GM21576 (cell line): ENCODE measurements around the gene FAM219B.
A peak's percentile ranks its signal among the peaks of the same experiment; 100 is the strongest.
"Not testable (repeated sequence)": the region's sequence is repeated elsewhere in the genome, so short reads cannot be mapped to it uniquely, and the experiment has no call there.

Experiments used
- ATAC-seq: cut with Tn5 transposase; IDR thresholded peaks from one replicate; pipeline ENCODE4 v1.9.1; 2021; ENCODE audit warnings: mild to moderate bottlenecking, moderate library complexity; ENCODE audit not compliant: unreplicated experiment

FAM219B gene, protein sequence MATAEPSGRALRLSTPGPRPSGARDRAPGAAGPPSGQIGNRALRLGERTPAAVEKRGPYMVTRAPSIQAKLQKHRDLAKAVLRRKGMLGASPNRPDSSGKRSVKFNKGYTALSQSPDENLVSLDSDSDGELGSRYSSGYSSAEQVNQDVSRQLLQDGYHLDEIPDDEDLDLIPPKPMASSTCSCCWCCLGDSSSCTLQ

DNA sequence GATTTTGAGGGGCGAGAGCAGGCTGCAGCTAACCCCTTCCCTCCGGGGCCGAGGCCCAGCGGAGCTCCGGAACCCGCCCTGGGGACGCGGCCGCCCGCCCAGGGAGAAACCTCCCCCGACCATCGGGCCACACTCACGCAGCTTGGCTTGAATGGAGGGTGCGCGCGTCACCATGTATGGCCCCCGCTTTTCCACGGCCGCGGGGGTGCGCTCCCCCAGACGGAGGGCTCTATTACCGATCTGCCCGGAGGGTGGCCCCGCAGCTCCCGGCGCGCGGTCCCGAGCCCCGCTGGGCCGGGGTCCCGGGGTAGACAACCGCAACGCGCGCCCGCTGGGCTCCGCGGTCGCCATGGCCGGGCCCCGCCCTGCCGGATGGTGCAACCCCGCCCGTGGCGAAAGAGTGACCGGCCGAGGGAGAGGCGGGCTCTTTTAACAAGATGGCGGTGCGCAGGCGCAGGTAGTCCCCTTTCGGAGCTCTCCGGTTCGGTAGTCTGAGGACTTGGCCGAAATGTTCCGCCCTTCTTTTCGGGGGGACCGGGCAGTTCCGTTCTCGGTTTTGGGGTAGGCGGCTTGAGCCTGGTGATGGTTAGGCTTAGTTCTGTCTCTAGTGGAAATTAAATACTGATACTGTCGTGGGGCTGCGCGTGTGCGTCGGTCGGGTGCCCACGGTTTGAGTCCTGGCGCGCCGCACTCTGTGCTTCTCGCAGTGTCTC, at the start of gene FAM219B:
Gene FAM219B, minus strand, starts transcription at position 402 of the 713 bp plus-strand sequence. Its CDS starts 51 bp downstream, at position 351.
- ATAC-seq: peak; percentile 80

DNA sequence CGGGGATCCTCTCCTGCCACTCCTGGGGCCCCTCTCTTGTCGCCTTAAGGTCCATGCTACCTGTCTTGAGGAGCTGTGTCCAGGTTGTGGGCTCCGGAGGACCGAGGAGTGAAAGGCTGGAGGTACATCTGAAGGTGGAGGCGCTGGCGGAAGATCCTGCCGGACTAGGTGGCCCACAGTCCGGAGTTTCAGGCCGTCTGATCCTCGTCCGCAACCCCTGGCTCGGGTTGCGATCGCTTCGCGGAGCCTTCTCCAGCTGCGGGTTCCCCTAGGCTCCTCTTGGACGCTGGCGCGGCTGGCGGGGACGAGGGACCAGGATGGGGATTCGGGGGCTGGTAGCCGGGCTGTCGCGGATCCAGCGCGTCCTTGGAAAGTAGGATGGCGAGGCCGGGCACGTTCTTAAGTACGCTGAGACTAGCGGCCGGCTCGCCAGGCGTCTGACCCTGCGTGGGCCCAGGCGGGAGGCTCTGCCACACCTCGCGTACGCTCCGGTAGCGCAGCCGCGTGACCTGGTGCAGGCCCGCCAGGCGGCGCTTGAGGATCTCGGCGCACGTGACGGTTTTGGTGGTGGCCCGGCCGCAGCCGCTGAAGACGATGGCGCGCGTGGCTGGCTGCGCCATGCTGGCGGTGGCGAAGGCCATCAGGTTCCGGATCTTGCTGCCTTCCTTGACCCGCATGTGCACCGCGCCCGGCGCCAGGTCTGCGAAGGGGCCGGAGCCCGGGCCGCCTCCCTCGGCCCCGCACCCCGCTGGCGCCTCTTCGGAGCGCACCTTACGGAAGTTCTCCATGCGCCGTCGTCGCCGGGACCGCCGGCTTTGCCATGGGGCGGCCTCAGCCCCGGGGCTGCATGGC, 49.4 kb upstream of the FAM219B start:
- ATAC-seq: peak; percentile 27

DNA sequence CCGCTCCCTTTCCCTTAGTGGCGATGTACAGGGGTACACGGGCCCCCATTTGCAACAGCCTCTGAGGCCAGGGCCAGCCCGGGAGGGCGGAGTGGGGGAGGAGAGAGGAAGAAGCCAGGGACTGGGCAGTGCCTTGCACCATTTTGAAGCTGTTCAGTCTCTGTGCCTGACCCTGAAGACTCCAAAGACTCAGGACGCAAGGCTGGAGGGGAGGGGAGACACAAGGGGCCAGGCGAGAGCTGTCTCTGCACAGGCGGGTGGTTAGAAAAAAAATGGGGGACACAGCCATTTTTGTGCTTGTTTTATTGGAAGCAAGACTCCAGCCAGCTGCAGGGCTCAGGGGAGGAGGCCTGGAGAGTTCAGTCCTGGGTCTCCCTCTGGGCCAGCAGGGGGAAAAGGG, 48.4 kb upstream of the FAM219B start:
- no peak for ATAC-seq

DNA sequence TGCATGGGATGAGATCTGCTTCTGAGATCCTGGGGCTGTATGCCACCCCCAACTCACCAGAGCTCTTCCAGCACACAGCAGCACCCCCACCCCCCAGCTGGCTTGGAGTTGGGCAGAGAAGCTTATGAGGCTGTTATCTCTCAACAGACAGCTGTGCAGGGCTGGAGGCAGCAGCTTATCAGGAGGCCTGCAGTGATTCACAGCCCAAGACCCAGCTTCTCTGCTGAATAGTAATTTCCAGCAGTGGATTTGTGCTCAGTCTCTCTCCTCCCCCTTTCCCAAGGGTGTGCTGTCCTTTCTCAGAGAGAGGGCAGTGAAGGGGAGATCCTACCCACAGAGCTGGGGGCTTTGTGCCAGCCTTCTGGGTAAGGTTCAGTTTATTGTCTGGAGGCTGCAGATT, 47.9 kb upstream of the FAM219B start:
- ATAC-seq: no peak

DNA sequence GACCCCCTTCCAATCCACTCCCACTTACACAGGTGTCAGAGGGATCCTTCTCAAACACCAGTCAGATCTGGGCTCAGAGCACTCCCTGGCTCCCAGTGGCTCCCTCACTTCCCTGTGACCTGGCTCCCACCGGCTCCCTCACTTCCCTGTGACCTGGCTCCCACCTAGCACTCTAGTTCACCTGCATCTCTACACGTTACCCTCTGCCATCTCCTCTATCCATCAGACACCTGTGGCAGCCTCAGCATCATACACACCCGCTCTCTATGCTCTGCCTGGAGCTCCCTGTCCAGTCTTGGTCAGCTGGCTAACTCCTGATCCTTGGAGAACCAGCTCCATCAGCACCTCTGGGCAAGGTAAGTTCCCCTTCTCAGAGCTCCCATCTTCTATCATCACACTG, 44.4 kb upstream of the FAM219B start:
- no peak for ATAC-seq

DNA sequence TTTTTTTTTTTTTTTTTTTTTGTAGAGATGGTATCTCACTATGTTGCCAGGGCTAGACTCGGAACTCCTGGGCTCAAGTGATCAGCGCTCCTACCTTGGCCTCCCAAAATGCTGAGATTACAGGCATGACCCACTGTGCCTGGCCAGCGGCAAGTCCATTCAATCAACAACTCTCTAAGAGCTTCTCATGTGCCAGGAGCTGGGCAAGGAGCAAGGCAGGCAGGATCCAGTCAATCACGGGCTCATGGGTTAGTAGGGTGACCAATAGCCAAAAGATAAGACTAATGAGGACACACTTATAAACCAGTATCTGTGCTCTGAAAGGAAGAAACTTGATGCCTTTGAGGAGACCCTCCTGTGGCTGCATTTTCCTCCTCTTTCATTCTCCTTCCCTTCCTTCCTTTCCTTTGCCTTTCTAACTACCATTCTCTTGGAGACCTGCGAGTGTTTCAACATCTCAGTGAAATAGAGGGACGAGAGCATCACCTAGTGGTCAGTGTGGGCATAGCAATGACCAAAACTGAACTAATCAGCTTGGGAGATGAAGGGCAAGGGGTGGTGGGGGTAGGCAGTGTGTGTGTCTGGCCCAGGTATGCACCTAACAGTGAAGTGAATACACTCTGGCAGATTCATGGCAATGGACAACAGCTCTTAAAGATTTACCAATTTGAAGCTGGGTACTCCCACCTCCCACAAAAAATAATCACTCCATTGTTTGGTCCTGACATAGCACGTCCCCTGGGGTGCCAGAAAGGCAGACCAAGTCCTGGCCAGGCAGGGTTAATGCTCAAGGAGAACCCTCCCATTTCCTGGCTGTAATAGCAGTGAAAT, 43.6 kb upstream of the FAM219B start:
- no peak for ATAC-seq

DNA sequence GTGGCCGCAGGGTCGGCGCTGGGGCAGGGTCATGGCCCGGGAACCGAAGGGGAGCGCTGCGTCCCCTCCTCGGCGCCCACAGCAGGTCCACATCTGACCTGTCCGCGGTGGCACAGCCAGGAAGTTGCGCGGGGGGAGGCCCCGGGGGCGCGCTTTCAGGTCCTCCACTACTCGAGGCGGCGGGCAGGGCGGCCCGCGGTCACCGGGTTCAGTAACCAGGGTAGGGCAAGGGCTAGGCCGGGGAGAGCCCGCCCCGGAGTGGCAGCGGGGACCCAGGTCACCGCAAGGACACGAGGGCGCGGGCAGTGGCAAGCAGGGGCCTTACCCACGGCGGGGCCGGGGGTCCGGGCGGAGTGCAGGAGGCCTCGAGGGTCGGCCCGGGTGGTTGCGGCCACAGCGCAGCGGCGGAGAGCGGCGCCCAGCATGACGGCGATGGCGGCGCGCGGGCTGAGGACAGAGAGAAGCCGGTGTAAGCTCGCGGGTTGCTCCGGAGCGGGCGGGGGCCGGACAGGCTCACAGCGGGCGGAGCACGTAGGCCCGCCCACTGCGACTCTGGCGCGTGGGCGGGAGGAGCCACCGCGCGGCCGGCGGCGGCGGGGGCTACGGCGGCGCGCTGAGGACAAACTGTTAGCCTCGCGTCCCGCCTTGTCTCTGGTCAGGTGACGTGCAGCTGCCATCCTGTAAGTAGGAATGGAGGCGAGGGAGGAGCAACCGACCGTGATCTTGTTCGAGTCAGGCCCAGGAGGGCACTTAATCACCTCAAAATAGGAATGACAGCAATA, 31.1 kb upstream of the FAM219B start, which contains the start of gene COX5A:
Gene COX5A, minus strand, starts transcription at position 484 of the 782 bp plus-strand sequence. Its CDS starts 59 bp downstream, at position 425.
- ATAC-seq: peak; percentile 87

DNA sequence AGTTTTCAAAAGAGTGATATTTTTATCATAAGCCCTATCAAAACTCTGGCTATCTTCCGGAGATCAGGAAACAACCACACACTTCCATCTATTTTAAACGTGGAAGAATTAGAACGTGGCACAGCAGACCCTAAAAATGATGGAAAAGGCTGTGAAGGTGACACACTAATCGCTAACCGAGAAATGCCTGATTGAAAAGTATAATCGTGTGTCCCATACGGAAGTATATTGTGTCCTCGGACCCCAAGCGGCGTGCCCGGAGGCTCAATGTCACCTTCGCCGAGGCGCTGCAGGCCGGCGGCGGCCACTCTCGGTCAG, 30.6 kb upstream of the FAM219B start:
- no peak for ATAC-seq

DNA sequence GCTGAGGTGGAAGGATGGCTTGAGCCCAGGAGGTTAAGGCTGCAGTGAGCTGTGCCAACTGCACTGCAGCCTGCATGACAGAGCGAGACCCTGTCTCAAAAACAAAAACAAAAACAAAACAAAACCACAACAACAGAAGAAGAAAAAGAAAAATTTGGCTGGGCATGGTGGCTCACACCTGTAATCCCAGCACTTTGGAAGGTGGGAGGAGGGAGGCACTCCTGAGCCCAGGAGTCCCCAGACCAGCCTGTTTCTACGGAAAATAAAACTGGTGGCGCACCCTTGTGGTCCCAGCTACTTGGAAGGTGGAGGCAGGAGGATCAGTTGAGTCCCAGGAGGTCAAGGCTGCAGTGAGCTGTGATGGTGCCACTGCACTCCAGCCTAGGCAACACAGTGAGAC, 28.5 kb upstream of the FAM219B start:
- not testable (repeated sequence) for ATAC-seq

DNA sequence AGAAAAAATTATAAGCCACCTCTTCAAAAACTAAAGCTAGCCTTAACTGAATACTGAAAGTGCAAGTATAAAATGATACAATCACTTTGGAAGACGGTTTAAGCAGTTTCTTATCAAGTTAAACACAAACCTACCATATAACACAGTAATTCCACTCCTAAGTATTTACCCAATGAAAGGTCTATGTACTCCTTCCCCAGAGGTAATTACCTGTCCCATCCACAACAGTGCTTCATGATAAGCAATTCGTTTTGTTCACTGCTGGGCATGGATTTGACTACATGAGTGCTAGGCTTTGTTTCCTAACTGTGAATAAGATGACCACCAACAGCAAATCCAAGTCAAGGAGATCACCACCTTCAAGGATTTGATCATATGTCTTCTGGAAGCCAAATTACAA, 26.9 kb upstream of the FAM219B start:
- ATAC-seq: no peak

DNA sequence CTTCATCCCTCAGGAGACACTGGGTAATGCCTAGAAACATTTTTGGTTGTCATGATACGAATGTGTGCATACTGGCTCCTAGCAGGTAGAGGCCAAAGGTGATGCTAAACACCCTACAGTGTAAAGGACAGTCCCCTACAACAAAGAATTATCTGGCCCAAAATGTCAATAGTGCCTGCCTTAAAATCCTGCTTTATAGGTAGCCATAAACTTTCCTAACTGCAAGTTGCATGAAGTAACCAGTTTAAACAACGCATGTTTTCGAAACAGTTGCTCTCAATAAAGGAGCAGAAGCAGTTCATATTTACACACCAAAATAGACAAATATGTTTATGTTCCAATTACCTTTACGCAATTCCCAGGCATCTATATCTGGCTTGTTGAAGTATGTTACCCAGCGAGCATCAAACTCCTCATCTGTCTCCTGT, 22.1 kb upstream of the FAM219B start:
- no peak for ATAC-seq

DNA sequence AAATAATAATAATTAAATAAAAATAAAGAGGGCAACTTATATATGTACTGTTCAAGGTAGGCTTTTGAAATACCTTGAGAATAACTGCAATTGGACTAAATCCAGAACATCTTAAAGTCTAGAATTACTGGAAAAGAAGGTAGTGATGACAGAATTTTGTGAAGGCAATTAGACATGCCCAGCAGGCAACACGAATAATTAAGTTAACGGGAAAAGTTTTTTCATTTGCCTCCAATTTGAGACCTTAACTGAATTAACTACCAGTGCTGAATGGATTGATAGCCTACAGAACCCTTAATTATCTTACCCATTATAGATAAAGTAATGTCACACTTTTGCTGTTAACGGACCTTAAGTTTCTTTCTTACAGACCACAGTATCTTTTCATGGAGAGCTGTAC, 17.9 kb upstream of the FAM219B start:
- ATAC-seq: no peak

DNA sequence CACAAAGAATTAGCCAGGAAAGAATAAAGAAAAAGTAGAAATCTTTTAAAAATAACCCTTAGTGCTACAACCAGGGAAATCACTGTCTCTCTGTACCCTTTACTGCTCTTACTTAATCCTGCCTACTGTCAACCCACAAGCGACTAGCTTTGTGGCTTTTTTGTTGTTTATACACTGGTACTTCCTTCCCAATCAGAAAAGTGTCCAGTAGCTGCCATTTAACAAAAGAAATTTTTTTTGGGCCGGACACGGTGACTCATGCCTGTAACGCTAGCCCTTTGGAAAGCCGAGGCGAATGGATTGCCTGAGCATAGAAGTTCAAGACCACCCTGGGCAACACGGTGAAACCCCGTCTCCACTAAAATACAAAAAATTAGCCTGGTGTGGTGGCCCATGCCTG, 13.8 kb upstream of the FAM219B start:
- ATAC-seq: no peak

DNA sequence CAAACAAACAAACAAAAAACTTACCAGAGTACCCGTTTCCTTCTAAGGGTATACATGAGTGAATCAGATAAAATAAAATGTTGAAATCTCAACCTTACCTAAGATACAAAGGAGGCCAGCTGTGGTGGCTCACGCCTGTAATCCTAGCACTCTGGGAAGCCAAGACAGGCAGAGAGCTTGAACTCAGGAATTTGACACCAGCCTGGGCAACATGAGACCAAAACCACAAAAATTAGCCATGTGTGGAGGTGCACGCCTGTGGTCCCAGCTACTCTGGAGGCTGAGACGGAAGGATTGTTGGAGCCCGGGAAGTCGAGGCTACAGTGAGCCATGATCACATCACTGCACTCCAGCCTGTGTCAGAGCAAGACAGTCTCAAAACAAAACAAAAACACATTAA, 11.0 kb upstream of the FAM219B start:
- no peak for ATAC-seq

DNA sequence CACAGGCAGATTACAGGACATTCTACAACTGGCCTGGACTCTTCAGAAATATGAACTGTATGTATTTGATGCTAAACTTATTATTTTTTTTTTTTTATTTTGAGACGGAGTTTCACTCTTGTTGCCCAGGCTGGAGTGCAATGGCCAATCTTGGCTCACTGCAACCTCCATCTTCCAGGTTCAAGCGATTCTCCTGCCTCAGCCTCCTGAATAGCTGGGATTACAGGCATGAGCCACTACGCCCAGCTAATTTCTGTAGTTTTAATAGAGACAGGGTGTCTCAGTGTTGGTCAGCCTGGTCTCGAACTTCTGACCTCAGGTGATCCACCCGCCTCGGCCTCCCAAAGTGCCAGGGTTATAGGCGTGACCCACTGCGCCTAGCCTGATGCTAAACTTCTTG, 7.1 kb upstream of the FAM219B start:
- ATAC-seq: not testable (repeated sequence)

DNA sequence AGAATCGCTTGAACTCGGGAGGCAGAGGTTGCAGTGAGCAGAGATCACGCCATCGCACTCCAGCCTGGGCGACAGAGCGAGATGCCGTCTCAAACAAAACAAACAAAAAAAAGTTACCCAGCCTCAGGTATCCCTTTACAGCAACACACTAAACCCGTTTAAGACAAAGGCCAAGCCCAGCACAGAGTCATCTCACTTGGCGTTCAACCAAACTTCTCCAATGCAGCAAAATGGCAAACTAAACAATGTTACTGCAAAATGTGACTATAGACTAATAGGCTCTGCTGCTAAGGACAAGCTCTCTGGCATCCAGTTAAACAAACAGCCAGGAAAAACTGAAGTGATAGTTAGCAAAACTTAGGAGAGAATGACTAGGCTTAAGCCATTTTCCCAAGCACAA, 6.4 kb upstream of the FAM219B start:
- ATAC-seq: no peak

DNA sequence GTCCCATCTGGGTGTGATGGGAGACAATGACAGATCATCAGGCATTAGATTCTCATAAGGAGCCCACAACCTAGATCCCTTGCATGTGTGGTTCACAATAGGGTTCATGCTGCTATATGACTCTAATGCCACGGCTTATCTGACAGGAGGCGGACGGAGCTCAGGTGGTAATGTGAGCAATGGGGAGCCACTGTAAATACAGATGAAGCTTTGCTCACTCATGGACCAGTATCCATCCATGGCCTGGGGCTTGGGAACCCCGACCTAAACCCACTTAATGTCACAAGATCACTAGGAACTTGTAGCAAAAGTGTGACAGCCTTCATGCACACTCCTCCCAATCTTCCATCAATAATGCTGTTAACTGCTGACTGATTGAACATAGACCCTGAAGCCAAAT, 2.0 kb upstream of the FAM219B start:
- ATAC-seq: no peak

DNA sequence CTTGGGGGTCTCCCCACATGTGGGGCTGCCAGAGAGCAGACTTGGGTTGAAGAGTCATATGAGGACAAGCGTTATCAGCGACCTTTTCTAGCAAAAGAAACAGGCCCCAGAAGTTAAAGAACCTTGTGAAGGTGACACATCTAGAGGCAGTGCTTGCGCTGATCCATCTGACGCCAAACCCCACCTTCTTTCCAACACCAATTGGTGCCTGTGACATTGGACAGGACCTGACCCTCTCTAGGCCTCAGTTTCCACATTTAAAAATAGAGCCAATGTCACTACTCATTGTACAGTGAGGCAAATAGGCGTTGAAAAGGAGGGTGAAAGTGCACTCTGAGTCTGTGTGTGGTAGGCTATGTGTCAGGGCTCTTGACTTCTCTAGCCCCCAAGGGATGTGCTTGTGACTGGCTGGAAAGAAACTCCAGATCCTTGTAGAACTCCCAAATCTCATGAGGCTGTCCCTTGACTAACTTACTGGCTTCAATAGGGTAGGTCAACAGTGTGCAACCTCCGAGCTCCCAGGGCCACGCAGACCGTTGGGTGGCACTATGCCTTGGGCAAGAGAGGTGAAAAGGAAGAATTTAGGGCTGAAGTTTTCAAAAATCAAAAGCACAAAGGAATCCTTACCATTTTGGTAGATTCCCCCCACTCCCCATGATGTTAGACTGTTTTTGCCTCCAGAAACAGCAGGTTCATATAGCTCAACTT, 666 bp upstream of the FAM219B start:
- ATAC-seq: no peak

DNA sequence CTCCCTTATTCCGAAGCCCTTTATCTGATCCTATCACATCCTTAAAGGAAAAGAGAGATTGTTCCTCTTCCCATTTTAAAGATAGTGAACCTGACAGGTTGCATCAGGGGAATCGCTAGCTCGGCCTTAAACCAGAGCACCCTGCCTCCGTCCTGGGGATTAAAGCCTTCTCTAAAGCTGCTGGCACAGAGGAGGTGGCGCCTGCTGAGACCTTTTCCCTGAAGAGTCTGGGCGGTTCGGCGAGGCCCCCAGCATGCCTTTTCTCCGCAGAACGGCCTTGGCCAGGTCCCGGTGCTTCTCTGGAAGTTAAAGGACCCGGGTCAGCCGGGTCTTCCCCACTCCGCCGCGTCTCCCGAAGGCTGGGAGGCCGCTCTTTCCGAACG, 593 bp downstream of the FAM219B start:
- peak; percentile 12 for ATAC-seq
